Breast epithelium (tissue), 3 donors: Measurements from ENCODE around the gene PLXNA2.

Source experiments
- CTCF ChIP-seq, 3 donors: fragments of 450-650 bp; IDR thresholded peaks; one replicate each; pipeline ENCODE4 v1.5.1; 2016 to 2017; ENCODE audit warnings: antibody characterized with exemption in 3 of 3, mild to moderate bottlenecking in 3 of 3, moderate library complexity in 3 of 3
- POLR2A ChIP-seq: fragments of 450-650 bp; IDR thresholded peaks from one replicate; pipeline ENCODE4 v1.6.1; 2016; ENCODE audit warnings: antibody characterized with exemption, mild to moderate bottlenecking, moderate library complexity
- POLR2AphosphoS5 ChIP-seq, 3 donors: sonication (generic); formaldehyde crosslinking; IDR thresholded peaks; one replicate each; pipeline ENCODE4 v1.6.1; 2017; ENCODE audit warnings: antibody characterized with exemption in 3 of 3

DNA sequence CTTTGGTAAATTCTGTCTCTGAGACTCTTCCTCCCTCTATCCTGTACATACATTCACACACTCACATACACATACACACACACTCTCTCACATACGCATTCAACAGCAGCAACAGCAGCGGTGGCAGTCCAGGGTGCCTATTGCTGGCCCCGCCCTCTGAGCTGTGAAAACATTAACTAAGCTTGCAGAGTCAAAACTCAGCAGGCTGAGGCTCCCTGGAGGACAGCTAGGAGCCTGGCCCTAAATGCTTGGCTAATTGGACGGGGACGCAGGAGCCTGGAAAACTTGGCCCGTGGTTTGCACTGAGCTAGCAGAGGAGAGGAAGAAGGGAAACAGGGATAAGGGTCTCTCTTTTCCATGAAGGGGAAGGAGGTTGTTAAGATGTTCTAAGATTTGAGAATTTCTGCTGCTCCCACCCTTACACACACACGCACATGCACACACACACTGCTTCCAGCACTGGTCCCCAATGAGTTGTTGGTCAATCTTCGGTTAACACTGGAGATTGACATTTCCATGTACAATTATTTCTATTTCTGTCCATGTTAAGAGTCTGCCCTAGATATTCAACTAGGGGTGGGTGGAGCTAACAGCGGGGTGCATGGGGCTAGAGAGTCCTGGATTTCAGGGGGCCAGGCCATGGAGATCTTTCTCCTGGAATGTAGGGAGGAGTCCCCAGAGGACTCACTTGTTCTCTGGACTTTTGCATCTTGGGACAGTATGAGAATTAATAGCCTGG lies 94.2 kb downstream of the PLXNA2 start:
- no peak for TF ChIP-seq CTCF (IDR thresholded peaks at IDR 0.05)
- no peak for TF ChIP-seq POLR2A
- no peak for TF ChIP-seq POLR2AphosphoS5 (IDR thresholded peaks at IDR 0.05)
